ENCODE measurements around the gene KCNK3.

- TF ChIP-seq CTCF (IDR thresholded peaks at IDR 0.05), result no peak
- TF ChIP-seq POLR2A (IDR thresholded peaks at IDR 0.05), result no peak
- TF ChIP-seq POLR2AphosphoS5 (IDR thresholded peaks at IDR 0.05), result no peak
- no peak for TF ChIP-seq EP300 (IDR thresholded peaks at IDR 0.05)
Measured at GRCh38 chr2:26716340-26716739, 23.8 kb downstream of the KCNK3 start.

All from gastroesophageal sphincter (tissue), 3 donors.